WERI-Rb-1 (cell line): ENCODE data around the gene CDH4.

Experiments used
- DNase-seq: peaks from one replicate; pipeline ENCODE4 v3.0.0-alpha.2; 2020
- H3K27ac ChIP-seq: fragments of 250-450 bp; sonication (Bioruptor Pico); 2 replicates; pipeline ENCODE4 v1.5.1; 2020; ENCODE audit warnings: mild to moderate bottlenecking, moderate library complexity
- H3K27me3 ChIP-seq: fragments of 250-450 bp; sonication (Bioruptor Pico); 2 replicates; pipeline ENCODE4 v1.5.1; 2021; ENCODE audit warnings: mild to moderate bottlenecking, low read depth, moderate library complexity; ENCODE audit not compliant: insufficient read depth, severe bottlenecking
- H3K36me3 ChIP-seq: fragments of 250-450 bp; sonication (Bioruptor Pico); 2 replicates; pipeline ENCODE4 v1.5.1; 2020; ENCODE audit warnings: mild to moderate bottlenecking, moderate library complexity
- H3K4me3 ChIP-seq: 2 replicates; pipeline ENCODE4 v1.5.1; 2011; ENCODE audit warnings: low read depth, mild to moderate bottlenecking, control low read depth, low read length
- H3K9me3 ChIP-seq: fragments of 250-450 bp; sonication (Bioruptor Pico); 2 replicates; pipeline ENCODE4 v1.5.1; 2021; ENCODE audit warnings: mild to moderate bottlenecking, moderate library complexity; ENCODE audit not compliant: severe bottlenecking
- TF ChIP-seq, protein P1 (sequence below): IDR thresholded peaks from 2 replicates; pipeline ENCODE4 v1.5.1; 2011; ENCODE audit warnings: low read depth, mild to moderate bottlenecking, control low read depth, inconsistent platforms, low read length

Gene CDH4

DNA sequence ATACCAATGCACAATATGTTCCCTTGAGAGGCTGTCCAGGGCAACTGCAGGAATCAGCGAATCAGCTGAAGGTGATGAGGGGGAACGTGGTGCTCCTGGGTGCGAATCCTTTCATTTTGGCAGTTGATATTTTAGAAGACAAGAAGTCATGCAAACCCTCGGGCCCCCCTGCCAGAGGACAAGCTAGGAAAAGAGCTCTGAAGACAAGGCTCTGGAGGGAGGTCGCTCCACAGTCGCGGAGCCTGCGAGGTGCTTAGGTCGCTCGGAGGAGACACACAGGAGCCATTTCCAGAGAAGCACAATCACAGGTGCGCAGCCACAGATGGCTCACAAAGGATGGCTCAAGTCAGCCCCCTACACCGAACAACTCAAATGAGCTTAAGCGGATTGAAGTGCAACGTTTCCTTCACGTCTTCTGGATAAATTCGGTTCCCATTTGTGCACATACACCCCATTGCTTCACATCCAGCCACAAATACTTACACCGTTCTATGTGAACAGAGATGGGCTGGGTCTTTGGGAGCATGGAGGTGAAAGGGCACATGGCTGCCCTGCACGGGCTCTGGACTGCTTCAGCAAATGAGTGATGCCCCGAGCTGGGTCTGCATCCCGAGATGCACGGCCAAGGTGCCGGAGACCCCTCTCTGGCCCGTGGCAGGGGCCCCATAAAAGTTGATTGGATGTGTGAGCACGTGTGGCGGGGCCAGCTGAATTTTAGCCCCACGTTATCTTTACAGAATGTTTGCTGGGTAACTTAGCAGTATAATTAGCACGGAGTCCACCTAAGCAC, 527.3 kb downstream of the CDH4 start:
- H3K9me3 ChIP-seq, result peaks cover 2% of the 10 kb centered on the region
- H3K27me3 ChIP-seq, result peaks cover 81% of the 10 kb centered on the region
- no peak overlapping the region for H3K27ac ChIP-seq
- H3K36me3 ChIP-seq, result no peaks in the 10 kb centered on the region
- H3K4me3 ChIP-seq, result no peak overlapping the region
- TF ChIP-seq, protein P1, sequence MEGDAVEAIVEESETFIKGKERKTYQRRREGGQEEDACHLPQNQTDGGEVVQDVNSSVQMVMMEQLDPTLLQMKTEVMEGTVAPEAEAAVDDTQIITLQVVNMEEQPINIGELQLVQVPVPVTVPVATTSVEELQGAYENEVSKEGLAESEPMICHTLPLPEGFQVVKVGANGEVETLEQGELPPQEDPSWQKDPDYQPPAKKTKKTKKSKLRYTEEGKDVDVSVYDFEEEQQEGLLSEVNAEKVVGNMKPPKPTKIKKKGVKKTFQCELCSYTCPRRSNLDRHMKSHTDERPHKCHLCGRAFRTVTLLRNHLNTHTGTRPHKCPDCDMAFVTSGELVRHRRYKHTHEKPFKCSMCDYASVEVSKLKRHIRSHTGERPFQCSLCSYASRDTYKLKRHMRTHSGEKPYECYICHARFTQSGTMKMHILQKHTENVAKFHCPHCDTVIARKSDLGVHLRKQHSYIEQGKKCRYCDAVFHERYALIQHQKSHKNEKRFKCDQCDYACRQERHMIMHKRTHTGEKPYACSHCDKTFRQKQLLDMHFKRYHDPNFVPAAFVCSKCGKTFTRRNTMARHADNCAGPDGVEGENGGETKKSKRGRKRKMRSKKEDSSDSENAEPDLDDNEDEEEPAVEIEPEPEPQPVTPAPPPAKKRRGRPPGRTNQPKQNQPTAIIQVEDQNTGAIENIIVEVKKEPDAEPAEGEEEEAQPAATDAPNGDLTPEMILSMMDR, result no peak
- no peak for DNase-seq

DNA sequence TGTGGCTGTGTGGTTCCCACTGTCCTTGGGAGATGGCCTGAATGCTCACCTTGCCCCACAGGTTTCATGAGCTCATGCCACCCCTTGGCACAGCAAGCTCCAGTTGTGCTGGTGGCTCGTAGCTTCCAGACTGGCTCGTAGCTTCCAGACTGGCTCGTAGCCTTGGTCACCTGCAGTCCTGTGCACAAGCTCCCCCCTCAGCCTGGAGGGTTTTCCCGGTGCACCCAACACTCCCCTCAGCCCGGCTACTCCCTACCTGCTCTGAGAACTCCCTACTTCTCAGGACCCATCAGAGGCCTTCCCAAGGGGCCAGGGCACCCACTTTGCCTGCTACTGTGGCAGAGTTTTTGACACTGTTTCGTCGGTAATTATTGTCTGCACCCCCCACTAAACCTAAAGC, 528.0 kb downstream of the CDH4 start:
- TF ChIP-seq, protein P1, result no peak
- no peak overlapping the region for H3K4me3 ChIP-seq
- H3K27me3 ChIP-seq, result peaks cover 80% of the 10 kb centered on the region
- H3K36me3 ChIP-seq, result no peaks in the 10 kb centered on the region
- H3K27ac ChIP-seq, result no peak overlapping the region
- H3K9me3 ChIP-seq, result peaks cover 2% of the 10 kb centered on the region
- no peak for DNase-seq

DNA sequence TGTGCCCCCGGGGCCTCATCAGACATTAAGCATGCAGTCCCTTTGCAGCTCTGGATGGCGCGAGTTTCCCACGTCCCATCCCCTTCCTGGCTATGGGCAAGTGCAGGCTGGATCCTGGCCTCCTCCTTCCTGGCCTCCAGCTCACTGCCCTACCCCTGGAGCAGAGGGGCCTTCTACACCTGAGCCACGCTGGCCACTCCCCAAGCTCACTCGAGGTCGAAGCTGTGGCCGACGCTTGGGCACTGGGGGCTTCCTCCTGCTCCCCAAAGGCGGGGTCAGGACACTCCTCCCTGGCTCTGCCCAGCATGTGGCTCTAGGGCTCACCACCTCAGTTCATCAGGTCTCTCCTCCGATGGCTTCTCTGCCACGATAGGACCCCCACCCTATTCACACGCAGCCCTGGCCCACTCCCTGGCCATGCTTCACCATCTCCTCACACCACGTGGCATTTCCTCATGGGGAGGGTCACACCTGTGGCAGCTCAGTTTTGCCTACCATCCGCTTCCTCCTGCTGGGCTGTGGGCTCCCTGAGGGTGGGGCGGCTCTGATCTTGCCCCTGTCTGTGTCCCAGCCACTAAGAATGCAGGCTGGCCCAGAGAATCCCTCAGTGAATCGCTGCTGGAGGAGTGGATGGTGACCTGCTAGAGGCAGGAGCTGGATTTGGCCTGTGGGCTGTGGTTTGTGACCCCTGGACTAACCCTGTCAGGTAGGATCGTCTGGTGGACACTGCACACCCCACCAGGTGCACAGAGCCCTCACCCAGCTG, 532.9 kb downstream of the CDH4 start:
- TF ChIP-seq, protein P1, result no peak
- peaks cover 2% of the 10 kb centered on the region for H3K9me3 ChIP-seq
- H3K27ac ChIP-seq, result no peak overlapping the region
- no peak overlapping the region for H3K4me3 ChIP-seq
- no peak for DNase-seq
- peaks cover 85% of the 10 kb centered on the region for H3K27me3 ChIP-seq
- H3K36me3 ChIP-seq, result no peaks in the 10 kb centered on the region

DNA sequence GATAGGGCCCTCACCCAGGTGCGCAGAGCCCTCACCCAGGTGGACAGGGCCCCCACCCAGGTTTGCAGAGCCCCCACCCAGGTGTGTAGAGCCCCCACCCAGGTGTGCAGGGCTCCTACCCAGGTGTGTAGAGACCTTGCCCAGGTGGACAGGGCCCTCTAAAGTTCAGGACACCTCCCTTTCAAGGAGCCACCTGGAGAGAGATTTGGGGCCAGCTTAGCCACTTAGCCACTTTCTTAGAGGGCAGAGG, 533.4 kb downstream of the CDH4 start:
- no peaks in the 10 kb centered on the region for H3K36me3 ChIP-seq
- H3K4me3 ChIP-seq, result no peak overlapping the region
- DNase-seq, result no peak
- peaks cover 2% of the 10 kb centered on the region for H3K9me3 ChIP-seq
- H3K27me3 ChIP-seq, result peaks cover 83% of the 10 kb centered on the region
- no peak overlapping the region for H3K27ac ChIP-seq
- TF ChIP-seq, protein P1, result no peak

DNA sequence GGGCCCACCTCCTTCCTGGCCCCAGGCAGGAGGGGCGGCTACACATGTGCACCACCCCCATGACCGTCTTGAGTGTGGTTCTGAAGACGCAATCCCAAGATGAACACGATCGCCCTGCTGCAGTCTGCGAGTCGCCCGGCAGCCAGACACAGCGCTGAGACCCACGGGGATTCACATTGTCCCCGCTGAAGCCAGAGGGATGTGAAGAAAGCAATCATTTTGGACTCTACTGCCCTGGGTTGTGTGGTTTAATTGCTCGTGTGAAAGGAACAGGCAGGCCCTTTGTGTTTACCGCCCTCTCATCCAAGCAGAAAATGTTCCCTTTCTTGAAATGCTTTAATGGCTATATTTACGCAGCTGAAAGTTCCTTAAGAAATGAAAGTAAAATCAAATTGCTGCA, 534.2 kb downstream of the CDH4 start:
- Histone ChIP-seq H3K9me3 (peaks cover 2% of the 10 kb centered on the region), H3K4me3 (no peak overlapping the region), H3K27ac (no peak overlapping the region), H3K27me3 (peaks cover 81% of the 10 kb centered on the region), H3K36me3 (no peaks in the 10 kb centered on the region)
- TF ChIP-seq, protein P1, result no peak
- DNase-seq, result no peak
